Mucosa of rectum (tissue), 2 donors: ENCODE data around the gene TBC1D24.
A peak's percentile ranks its signal among the peaks of the same experiment; 100 is the strongest.

Experiments
- H3K27ac ChIP-seq, 2 donors: one replicate each; pipeline ENCODE4 v1.7.0; 2013; ENCODE audit warnings: inconsistent platforms in 2 of 2, low read depth in 2 of 2, low read length in 2 of 2
- H3K27me3 ChIP-seq, 2 donors: one replicate each; pipeline ENCODE4 v1.7.0; 2013; ENCODE audit warnings: low read length in 2 of 2; ENCODE audit not compliant: control insufficient read depth in 2 of 2, insufficient read depth in 2 of 2
- H3K36me3 ChIP-seq, 2 donors: one replicate each; pipeline ENCODE4 v1.7.0; 2013; ENCODE audit warnings: low read length in 2 of 2; ENCODE audit not compliant: control insufficient read depth in 2 of 2, insufficient read depth in 2 of 2
- H3K4me1 ChIP-seq, 2 donors: one replicate each; pipeline ENCODE4 v1.7.0; 2013; ENCODE audit warnings: low read length in 2 of 2, mild to moderate bottlenecking in 1 of 2; ENCODE audit not compliant: control insufficient read depth in 2 of 2, insufficient read depth in 2 of 2
- H3K4me3 ChIP-seq, 2 donors: one replicate each; pipeline ENCODE4 v1.7.0; 2013; ENCODE audit warnings: low read length in 2 of 2
- H3K9ac ChIP-seq, 2 donors: one replicate each; pipeline ENCODE4 v1.7.0; 2013; ENCODE audit warnings: low read length in 2 of 2, low read depth in 1 of 2, mild to moderate bottlenecking in 1 of 2
- H3K9me3 ChIP-seq, 2 donors: one replicate each; pipeline ENCODE4 v1.7.0; 2013; ENCODE audit warnings: low read length in 2 of 2; ENCODE audit not compliant: control insufficient read depth in 2 of 2
- donor health status: healthy.
- donor health status: Normal muscosa, but diverticular disease.

The TBC1D24 gene

DNA sequence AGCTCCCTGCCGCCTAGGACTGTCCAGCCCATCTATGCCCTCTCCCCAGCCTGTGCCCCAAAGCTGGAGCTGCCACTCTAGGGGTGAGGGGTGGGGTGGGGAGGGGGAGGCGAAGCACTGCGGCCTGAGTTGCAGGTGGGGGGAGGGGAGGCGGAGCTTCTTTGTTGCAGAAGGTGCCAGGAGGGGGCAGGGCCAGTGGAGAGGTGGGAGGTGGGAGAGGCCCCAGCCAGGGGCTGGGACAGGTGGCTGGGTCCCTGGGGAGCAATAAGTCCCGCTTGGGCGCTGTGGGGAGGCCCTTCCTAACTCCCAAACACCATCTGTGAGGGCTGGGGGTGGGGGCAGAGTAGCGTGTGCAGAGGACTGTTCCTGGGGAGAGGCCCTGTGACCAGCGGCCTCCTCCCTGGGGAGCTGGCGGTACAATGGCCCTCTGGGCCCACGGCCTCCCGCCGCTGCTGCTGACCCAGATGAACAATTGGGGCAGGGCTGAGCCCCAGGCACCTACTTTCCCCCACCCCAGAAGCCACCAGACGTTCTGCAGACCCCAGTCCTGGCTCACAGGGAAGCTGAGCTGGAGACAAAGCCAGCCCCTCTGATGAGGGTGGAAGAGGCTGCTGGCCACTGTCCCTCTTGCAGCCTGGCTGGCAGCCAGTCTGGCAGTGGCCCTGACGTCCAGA lies 6.1 kb upstream of the TBC1D24 start:
- Histone ChIP-seq H3K4me3 (no peak overlapping the region), H3K9ac (peak overlapping the region in 1 of 2 donors; percentile 7), H3K27ac (no peak overlapping the region), H3K4me1 (peaks cover 14 to 25% of the 10 kb centered on the region in 2 donors), H3K36me3 (no peaks in the 10 kb centered on the region), H3K27me3 (peaks cover 33 to 44% of the 10 kb centered on the region in 2 donors), H3K9me3 (no peaks in the 10 kb centered on the region)

DNA sequence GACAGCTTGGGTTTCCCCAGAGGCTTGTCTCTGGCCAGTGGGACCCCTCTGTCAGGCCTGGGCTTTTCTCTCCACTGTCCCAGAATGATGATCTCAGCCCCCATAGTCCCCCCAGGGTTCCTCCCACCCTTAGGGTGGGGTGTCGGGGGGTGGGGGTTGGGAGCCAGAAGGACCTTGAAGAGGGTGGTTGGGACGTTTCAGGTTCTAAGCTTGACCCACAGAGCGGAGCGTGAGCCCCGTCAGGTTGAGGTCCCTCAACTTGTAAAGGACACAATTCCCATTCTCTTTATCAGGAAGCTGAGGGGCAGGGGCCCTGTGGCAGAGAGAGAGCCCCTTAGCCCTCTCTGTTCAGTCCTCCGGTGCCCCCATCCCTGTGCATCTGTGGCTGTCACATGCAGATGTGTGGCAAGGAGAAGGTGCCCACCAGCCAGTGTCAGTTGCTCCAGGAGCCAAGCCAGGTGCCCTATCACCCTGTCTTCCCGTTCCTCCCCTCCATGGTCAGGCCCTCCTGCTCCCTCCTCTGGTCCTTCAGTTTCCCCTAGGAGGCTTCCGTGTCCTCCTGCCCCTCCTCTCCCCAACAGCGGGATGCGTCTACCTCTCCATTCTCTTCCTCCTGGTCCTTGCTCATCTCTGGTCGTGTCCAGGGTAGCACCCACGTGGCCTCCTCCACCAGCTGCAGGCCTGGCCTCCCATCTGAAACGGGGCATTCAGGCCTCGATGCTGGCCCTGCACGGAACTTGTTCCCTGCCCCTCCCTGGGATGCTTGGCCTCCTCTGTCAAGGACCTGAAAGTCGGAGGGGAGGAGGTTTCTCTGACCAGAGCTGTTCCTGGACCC lies 5.3 kb upstream of the TBC1D24 start:
- Histone ChIP-seq H3K27me3 (peaks cover 33 to 44% of the 10 kb centered on the region in 2 donors), H3K27ac (no peak overlapping the region), H3K9me3 (no peaks in the 10 kb centered on the region), H3K9ac (no peak overlapping the region), H3K36me3 (no peaks in the 10 kb centered on the region), H3K4me3 (no peak overlapping the region), H3K4me1 (peaks cover 21 to 28% of the 10 kb centered on the region in 2 donors)

DNA sequence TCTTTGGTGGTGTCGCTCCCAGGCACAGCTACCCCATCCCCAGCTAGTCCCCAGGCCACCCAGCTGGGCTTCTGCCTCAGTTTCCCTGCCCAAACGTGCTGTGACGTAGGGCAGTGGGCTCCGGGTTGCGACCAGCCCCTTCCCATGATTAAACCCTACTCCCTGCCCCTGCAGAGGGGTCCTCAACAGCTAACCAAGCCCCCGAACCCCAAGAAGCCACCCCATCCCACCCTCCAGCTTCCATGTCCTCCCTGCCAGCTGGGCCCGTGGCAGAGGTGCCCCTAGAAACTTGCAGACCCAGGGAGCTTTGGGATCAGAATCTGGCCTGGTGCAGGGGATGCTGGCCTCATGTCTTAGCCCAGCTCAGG lies 4.7 kb upstream of the TBC1D24 start:
- no peak overlapping the region for H3K27ac ChIP-seq
- peaks cover 22 to 28% of the 10 kb centered on the region in 2 donors for H3K4me1 ChIP-seq
- no peak overlapping the region for H3K4me3 ChIP-seq
- H3K27me3 ChIP-seq = peaks cover 33 to 44% of the 10 kb centered on the region in 2 donors
- H3K36me3 ChIP-seq = no peaks in the 10 kb centered on the region
- H3K9ac ChIP-seq = no peak overlapping the region
- H3K9me3 ChIP-seq = no peaks in the 10 kb centered on the region

DNA sequence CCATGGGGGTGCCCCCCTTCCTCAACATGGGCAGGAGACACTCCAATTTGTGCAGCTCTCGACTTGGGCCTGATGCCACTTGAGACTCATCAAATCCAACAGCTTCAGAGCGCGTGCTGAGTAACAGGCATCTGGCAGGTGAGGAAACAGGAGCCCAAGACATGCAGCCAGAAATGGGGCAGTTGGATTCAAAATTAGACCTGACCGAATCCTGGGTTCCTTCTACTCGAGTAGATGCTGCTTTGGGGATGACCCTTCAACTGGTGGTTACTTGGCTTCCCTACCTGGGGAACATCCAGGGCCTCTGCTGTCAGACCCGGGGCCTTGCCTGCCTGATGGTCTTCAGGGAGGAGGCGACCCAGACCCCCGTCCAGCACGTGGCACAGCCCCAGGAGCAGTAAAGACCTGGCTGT lies 4.3 kb upstream of the TBC1D24 start:
- peaks cover 33 to 44% of the 10 kb centered on the region in 2 donors for H3K27me3 ChIP-seq
- no peaks in the 10 kb centered on the region for H3K36me3 ChIP-seq
- no peak overlapping the region for H3K4me3 ChIP-seq
- H3K9ac ChIP-seq = no peak overlapping the region
- no peak overlapping the region for H3K27ac ChIP-seq
- no peaks in the 10 kb centered on the region for H3K9me3 ChIP-seq
- H3K4me1 ChIP-seq = peaks cover 22 to 30% of the 10 kb centered on the region in 2 donors

DNA sequence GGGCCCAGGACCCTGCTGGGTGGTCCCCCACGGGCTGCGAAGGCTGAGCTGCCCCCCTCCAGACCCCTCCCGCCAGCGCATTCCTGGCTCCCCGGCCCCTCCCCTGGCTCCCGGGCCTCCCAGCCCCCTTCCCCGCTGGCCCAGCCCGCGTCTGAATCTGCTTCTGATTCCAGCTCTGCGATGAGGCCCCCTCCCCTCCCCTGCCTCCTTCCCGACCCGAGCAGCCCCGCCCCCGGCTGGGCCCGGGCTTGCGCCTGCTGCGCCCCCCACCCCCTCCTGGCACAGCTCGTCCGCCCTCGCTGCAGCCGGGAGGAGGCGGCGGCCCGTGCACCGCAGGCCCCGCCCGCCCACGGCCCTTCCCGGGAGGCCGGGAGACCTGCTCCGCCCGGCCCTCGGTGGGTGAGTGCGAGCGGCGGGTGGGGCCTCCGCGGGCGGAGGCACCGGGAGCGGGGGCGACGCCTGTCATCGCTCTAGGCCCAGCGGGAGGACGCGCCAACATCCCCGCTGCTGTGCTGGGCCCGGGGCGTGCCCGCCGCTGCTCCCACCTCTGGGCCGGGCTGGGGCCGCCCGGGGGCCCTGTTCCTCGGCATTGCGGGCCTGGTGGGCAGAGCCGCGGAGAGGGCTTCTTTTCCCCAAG lies 3.8 kb upstream of the TBC1D24 start, which contains the start of gene NTN3:
Gene NTN3, plus strand, starts transcription at position 282 of the 637 bp plus-strand sequence. CDS start 405 bp downstream, outside the sequence.
- Histone ChIP-seq H3K27me3 (peaks cover 33 to 44% of the 10 kb centered on the region in 2 donors), H3K9ac (no peak within 1 kb of the TSS), H3K4me1 (peaks cover 27 to 35% of the 10 kb centered on the region in 2 donors), H3K4me3 (no peak within 1 kb of the TSS), H3K9me3 (no peaks in the 10 kb centered on the region), H3K36me3 (no peaks in the 10 kb centered on the region), H3K27ac (no peak within 1 kb of the TSS)

DNA sequence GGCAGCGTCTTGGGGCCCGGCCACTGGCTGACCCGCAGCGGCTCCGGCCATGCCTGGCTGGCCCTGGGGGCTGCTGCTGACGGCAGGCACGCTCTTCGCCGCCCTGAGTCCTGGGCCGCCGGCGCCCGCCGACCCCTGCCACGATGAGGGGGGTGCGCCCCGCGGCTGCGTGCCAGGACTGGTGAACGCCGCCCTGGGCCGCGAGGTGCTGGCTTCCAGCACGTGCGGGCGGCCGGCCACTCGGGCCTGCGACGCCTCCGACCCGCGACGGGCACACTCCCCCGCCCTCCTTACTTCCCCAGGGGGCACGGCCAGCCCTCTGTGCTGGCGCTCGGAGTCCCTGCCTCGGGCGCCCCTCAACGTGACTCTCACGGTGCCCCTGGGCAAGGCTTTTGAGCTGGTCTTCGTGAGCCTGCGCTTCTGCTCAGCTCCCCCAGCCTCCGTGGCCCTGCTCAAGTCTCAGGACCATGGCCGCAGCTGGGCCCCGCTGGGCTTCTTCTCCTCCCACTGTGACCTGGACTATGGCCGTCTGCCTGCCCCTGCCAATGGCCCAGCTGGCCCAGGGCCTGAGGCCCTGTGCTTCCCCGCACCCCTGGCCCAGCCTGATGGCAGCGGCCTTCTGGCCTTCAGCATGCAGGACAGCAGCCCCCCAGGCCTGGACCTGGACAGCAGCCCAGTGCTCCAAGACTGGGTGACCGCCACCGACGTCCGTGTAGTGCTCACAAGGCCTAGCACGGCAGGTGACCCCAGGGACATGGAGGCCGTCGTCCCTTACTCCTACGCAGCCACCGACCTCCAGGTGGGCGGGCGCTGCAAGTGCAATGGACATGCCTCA lies 3.1 kb upstream of the TBC1D24 start:
- H3K9ac ChIP-seq = no peak overlapping the region
- H3K4me3 ChIP-seq = no peak overlapping the region
- H3K27ac ChIP-seq = no peak overlapping the region
- peaks cover 33 to 44% of the 10 kb centered on the region in 2 donors for H3K27me3 ChIP-seq
- no peaks in the 10 kb centered on the region for H3K9me3 ChIP-seq
- no peaks in the 10 kb centered on the region for H3K36me3 ChIP-seq
- peaks cover 28 to 35% of the 10 kb centered on the region in 2 donors for H3K4me1 ChIP-seq

DNA sequence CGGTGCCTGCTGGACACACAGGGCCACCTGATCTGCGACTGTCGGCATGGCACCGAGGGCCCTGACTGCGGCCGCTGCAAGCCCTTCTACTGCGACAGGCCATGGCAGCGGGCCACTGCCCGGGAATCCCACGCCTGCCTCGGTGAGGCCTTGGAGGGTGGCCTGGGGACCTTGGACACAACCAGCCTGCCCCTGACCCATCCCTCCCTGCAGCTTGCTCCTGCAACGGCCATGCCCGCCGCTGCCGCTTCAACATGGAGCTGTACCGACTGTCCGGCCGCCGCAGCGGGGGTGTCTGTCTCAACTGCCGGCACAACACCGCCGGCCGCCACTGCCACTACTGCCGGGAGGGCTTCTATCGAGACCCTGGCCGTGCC lies 2.5 kb upstream of the TBC1D24 start:
- no peaks in the 10 kb centered on the region for H3K9me3 ChIP-seq
- H3K27me3 ChIP-seq = peaks cover 33 to 44% of the 10 kb centered on the region in 2 donors
- H3K27ac ChIP-seq = no peak overlapping the region
- no peak overlapping the region for H3K9ac ChIP-seq
- no peak overlapping the region for H3K4me3 ChIP-seq
- H3K4me1 ChIP-seq = peaks cover 28 to 32% of the 10 kb centered on the region in 2 donors
- H3K36me3 ChIP-seq = no peaks in the 10 kb centered on the region

DNA sequence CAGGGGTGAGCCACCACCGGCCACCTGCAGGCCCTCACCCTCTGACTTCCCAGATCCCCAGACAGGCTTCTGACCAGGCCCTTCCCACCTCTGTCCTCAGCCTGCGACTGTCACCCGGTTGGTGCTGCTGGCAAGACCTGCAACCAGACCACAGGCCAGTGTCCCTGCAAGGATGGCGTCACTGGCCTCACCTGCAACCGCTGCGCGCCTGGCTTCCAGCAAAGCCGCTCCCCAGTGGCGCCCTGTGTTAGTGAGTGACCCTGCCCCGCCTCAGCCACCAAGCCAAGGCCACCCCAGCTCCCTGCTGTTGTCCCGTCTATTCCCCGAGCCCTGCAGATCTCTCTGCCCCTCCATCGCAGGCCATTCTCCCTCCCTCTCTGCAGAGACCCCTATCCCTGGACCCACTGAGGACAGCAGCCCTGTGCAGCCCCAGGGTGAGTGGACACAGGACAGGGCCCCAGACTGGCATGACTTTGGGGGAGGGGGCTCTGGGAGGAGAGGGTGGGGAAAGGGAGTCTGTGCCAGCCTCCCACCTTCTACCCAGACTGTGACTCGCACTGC lies 2.0 kb upstream of the TBC1D24 start:
- H3K27ac ChIP-seq = no peak overlapping the region
- peak overlapping the region in 1 of 2 donors; percentile 15 for H3K4me3 ChIP-seq
- H3K36me3 ChIP-seq = no peaks in the 10 kb centered on the region
- peaks cover 24 to 32% of the 10 kb centered on the region in 2 donors for H3K4me1 ChIP-seq
- no peak overlapping the region for H3K9ac ChIP-seq
- H3K9me3 ChIP-seq = no peaks in the 10 kb centered on the region
- peaks cover 33 to 44% of the 10 kb centered on the region in 2 donors for H3K27me3 ChIP-seq

DNA sequence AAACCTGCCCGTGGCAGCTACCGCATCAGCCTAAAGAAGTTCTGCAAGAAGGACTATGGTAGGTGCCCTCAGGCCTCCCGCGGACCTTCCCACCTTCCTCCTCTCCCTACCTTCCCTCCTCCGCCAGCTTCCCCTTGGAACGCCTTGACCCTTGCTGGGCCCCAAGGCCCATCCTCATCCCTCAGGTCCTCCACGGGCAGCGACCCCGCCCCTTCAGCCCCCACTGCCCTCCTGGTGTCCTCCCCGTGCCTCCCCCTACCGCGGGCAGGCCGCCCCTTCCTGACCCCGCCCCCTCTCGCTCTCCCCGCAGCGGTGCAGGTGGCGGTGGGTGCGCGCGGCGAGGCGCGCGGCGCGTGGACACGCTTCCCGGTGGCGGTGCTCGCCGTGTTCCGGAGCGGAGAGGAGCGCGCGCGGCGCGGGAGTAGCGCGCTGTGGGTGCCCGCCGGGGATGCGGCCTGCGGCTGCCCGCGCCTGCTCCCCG lies 1.4 kb upstream of the TBC1D24 start:
- Histone ChIP-seq H3K9ac (no peak overlapping the region), H3K36me3 (no peaks in the 10 kb centered on the region), H3K27ac (no peak overlapping the region), H3K4me1 (peaks cover 18 to 27% of the 10 kb centered on the region in 2 donors), H3K9me3 (no peaks in the 10 kb centered on the region), H3K27me3 (peaks cover 33 to 42% of the 10 kb centered on the region in 2 donors), H3K4me3 (peak overlapping the region; percentile 7 to 15)
